Activated CD4-positive, alpha-beta T cell treated with anti-CD3 and anti-CD28 coated beads for 4 hours (primary cell): ENCODE results near the gene RNF149.

Experiments
- DNase-seq, 2 donors: peaks; one replicate each; pipeline ENCODE4 v3.0.0-alpha.2; 2020

The RNF149 gene

DNA sequence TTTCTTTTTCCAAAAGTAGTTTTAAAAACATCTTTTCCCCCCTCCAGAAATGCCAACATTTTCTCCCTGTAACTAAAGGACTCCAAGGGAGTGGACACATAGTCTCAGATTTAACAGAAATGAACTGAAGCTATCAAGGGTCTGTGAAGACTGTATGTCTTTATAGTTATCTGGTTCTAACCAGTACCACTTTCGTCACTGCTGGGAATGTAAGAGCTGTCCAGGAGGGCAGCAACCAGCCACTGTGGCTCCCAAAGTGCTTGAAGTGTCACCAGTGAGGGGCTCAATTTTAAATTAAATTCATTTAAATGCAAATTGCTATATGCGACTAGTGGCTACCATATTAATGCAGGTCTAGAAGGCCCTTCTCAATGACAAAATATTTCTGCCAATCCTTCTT lies 15.0 kb downstream of the RNF149 start:
- no peak for DNase-seq

DNA sequence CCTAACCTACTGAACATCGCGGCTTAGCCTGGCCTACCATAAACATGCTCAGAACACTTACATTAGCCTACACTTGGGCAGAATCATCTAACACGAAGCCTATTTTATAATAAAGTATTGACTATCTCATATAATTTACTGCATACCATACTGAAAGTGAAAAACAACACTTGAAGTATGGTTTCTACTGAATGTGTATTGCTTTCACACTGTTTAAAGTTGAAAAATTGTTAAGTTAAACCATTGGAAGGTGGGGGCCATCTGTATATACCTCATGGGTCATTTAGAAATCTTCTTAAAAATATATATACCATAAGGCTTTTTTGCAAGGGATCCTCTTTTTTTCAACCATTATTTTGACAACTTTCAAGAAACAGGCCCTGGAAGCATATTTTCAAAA lies 16.5 kb downstream of the RNF149 start:
- no peak for DNase-seq

DNA sequence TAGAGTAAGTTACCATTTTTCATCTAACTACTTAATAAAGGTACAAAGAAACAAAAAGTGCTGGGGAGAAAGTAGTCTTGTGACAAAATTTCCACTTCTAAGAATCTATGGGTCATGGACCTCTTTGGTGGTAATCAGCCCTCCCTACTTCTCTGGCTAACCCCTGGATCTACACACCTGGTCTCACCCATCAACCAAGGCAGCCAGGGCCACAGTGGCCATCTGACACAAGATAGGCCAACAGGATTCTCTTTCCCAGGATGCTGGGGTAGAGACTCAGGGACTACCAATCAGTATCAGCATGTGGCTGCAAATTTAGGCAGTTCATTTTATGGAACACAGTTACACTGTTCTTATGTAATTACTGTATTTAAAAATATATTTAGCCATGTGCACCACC lies 17.8 kb downstream of the RNF149 start:
- no peak for DNase-seq

DNA sequence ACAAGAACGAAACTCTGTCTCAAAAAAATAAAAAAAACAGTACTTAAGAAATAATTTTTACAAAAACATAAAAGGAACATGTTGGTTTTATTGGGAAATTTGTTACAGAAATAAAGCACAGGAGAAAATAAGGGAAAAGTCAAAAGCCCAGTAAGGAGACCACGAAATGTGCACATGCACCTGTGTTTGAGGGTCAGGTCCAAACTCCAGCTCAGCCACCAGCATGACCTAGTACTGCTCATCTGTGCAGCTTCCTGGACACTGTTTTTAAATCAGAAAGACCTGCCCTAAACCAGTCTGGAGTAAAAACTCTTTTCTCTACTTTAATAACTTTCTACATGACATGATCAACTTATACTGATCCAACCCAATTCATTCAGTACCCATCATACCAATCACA lies 21.2 kb downstream of the RNF149 start:
- DNase-seq: no peak

DNA sequence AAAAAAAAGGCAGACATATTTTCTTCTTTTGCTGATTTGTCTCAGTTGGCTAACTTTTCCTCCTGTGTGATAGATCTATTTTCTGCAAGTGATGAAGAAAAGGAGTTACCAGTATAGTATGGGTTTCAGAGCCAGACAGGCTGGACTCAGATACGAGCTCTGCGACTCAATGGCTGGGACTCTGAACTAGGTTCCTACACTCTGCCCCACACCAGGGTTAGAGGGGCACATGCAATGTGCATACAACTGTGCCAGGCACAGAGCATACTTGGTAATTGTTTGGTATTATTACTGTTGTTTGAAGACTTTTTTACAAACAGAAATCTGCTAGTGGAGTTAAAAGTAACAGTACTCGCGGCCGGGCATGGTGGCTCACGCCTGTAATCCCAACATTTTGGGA lies 21.8 kb downstream of the RNF149 start:
- DNase-seq: no peak

DNA sequence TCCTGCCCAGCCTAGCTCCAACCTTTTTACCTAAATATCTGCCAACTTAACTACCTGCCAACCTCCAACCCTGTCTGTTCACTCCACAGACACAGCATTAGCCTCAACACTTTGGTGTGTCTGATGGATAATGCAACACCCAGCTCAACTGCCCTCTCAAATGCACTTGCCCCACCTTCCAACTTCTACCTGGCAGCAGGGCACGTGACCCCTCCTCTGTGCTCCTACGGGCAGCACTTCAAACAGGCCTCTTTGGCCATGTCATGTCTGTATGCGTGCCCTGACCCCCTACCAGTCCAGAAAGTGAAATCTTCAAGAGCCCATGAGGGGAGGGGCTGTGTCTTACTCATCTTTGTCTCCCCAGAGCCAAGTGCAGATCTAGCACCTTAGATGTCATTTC lies 25.5 kb downstream of the RNF149 start:
- no peak for DNase-seq

DNA sequence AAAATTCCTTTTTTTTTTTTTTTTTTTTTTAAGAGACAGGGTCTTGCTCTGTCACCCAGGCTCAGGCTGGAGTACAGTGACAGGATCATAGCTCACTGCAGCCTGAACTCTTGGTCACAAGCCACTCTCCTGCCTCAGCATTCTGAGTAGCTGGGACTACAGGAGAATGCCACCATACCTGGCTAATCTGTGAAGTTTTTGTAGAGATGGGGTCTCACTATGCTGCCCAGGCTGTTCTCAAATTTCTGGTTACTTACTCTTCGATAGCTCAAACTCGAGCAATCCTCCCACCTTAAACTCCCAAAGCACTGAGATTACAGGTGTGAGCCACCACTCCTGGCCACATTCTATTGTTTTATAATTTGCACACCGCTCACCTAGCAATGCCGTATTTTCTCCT lies 27.0 kb downstream of the RNF149 start:
- DNase-seq: no peak

DNA sequence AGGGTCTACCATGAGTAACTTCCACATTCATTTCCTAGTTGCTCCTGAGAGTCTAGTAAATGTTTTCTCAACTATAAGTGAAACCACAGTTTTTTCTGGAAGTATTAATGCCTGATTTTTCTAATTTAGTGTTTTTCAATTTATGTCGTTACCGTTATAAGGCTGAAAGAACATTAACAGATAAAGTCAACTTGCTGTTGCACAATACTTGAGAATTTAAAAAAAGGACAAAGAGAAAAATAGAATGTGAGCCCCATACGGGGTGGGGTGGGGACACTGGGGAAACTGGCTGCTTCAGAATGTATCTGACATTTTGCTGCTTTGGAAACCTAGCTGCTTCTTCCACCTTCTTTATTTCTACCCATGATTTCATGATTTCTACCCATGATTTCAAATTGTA lies 29.6 kb downstream of the RNF149 start:
- DNase-seq: no peak

DNA sequence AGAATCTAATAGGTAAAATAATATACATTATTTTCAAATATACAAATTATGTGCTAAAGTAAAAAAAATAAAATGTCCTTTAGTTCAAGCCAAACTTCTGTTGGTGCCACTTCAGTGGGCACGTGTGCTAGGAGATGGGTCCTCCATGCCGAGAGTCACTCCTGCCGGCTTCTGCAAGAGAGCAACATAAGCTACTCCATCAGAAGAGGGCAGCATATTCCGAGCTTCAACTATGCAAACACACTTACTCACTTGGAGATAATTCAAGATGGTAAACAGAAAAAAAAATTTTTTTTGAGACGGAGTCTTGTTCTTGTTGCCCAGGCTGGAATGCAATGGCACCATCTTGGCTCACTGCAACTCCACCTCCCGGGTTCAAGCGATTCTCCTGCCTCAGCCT lies 31.4 kb downstream of the RNF149 start:
- no peak for DNase-seq

DNA sequence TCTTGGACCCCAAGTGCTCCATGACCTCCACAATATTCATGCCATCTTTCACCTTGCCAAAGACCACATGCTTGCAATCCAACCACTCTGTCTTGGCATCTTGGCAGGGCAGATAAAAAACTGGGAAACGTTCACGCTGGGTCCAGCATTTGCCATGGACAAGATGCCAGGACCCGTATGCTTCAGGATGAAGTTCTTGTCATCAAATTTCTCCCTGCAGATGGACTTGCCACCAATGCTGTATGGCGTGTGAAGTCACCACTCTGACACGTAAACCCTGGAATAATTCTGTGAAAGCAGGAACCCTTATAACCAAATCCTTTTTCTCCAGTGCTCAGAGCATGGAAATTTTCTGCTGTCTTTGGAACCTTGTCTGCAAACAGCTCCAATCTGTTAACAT lies 34.4 kb downstream of the RNF149 start:
- DNase-seq: no peak

DNA sequence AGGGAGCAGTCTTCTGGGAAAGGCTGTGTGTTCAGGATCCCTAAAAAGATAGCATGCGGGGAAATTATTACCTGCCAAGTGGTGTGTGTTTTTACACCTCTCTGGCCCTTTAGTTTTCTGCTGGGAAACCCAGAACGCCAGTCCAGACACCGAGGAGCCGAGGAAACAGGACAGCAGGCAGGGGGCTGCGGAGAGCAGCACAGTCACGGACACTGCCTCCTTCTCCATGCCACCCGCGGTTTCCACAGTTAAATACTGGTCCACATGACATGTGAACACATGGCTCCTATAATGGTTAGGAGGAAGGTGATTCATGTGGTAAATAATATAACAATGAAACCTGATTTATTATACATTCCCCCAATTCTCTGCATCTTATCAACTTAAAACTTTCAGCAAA lies 35.4 kb downstream of the RNF149 start:
- no peak for DNase-seq

DNA sequence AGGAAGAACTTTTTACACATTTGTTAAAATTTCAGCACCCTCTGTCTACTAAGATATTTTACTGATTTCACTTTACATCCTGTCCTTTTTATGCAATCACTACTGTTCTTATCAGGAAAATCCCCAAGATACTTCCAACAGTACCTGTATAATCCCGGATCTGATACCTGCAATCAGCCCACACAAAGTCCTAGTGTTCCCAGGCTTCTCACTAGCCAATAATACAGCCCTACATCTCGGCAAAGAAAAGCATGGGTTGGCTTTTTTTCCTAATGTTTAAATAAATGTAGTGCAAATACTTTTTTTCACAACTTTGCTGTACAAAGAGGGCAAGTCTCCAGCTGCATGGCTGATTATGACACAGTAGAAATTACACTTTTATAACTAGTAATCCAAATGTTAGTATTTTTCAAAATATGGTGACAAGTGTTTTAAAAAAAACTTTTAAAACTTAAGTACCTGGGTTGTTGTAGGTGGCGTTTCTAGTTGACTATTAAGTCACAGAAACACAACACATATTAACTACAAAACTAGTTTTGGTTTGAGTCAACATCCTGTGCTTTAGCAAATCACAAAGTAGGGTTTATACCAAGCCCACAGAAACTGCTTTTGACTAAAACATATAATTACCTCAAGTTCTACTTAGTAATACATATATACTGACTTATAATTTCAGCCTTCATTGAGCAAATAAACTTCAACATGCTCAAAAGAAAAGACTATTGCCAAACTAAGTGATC lies 36.3 kb downstream of the RNF149 start:
- DNase-seq: no peak

DNA sequence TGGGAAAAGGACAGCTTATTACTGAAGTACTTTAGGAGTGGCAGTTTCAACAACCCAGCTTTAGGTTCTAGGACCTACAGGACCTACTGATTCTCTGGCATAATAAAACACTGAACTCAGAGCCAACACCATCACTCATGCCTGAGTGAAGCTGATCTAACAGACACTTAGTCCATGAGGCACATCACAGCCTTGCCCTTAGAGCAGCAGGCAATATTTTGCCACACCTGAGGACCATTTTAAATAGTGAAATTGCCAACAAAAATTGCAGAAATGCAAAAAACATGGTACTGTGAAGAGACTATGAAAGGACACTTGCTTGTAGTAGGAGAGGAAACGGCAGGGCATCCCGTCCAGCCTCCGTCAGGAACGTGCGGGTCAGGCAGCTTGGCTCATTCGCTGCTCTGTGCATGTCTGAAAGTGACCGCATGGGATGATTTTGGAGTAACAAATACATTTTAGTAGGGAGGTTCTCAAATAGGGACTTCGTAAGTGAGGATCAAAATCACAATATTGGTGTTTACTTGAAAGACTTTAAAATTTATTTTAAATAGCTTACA lies 37.7 kb downstream of the RNF149 start:
- no peak for DNase-seq

DNA sequence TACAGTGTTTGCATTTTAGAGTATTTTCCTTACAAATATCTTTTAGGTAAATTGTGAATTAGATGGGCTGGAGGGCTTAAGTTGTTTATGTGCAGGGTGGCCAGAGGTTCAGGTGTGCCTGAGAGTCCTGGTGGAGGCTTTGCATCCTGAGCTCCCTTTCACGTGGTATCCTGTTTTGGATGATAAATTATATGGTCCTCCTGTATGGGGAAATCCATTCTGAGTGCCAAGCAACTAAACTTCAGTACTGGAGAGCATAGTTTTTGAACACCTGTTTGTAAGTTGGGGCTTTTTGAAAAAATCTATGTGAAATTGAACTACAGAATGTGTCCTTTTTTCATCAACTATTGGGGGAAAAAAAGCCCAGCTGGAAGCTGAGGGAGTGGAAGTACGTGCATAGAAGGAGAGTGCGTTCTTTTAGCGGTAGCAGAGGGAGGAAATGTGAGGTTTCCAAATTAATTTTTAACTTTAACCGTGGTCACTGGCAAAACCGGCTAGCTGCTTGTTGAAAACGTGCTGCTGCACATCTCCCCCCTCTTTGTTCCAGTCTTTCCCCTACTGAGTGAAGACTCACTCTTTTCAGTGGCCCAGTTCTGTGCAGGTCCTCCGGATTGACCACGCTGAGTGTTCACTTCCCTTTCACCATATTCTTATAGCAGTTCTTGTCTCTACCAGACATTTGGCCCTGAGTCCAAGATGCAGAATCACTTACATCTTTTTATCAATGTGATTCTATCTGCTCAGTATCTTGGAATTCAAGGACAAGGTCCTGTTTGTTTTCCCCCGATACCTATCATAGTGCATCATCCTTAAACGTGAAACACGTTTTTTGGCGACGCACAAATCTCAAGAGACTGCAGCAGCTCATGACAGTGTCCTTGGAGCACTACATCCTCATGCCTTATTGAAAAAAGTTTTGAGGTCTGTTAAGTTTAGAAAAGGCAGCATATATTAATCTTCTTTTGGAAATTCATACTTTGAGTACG lies 40.5 kb downstream of the RNF149 start:
- no peak for DNase-seq

DNA sequence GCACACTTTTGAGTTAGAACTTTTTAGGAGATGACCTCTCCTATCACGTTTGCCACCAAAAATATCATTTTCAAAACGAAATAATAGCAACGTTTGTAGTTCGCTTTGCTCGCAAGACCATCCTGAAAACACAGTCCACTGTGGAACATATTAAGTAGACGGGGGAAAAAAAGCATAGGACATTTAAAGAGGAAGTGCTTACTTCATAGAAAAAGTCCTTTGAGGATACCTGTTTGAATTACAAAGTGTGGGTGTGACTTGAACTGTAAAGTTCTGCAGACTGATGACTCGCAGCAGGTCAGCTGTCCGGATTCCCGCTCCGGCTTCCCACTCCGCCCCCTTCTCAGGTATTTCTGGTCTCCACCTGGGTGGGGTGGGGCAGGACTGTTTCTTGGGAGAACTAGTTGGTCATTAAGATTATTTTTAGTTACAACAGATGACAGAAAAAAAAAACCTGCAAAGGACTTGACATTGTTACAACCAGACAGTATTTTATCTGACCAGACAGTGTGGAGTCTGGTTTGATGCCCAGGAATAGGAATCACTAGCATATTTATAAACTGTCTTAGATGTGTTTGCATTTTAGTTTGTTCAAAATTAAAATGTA lies 42.5 kb downstream of the RNF149 start:
- DNase-seq: no peak

DNA sequence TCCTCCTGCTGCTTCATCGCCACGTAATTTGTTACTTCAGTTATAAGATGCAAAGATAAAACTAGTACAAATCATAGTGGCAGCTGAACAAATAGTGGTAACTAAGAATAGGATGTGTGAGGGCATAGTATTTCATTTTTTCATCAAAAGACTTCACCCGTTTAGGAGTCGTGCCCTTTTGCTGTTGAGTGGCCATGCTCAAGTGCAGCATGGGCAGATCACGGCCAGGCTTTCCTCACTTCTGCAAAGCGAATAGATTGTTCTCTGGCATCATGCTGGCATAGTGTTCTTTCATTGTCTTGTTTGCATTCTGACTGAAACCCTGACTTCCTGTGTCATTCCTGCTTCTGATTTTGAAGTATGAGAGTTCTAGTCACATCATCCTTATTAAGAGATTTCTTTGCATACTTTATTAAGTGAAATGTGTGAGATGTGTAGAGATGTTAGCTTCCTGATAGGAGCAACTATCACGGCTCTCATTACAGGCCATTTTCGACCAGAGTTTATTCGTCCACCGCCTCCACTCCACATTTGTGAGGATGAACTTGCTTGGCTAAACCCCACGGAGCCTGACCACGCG lies 44.1 kb downstream of the RNF149 start:
- DNase-seq: no peak

DNA sequence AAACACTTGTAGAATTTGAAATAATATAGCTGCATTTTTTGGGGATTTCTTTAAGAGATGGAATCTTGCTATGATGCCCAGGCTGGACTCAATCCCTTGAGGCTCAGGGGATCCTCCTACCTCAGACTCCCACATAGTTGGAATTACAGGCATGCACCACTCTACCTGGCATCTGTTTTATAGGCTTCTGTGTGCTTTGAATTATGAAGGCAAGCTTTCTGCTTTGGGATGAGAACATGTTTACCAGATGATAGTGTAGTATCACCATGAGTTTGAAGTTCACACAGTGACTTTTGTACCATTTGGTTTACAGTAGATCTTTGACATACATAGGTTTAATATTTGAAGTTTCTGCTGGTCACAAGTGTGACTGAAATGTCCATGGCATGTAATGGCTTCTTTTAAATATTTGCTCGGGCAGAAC lies 45.1 kb downstream of the RNF149 start:
- DNase-seq: no peak

DNA sequence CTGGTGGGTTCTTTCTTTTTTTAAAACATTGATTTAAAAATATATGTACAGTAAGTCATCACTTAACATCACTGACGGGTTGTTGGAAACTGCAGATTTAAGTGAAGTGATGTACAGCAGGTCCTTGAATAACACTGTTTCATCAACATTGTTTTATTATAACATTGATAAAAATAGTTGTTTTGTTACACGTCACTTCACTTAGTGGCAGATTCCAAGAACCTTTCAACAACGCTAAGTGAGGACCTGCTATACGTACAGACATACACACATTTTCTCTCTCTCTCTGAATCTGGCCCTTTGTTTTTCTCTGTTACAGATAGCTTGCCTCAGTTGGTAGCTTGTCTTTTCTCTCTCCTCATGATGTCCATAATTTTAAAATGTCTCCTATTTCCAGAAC lies 46.4 kb downstream of the RNF149 start:
- no peak for DNase-seq

DNA sequence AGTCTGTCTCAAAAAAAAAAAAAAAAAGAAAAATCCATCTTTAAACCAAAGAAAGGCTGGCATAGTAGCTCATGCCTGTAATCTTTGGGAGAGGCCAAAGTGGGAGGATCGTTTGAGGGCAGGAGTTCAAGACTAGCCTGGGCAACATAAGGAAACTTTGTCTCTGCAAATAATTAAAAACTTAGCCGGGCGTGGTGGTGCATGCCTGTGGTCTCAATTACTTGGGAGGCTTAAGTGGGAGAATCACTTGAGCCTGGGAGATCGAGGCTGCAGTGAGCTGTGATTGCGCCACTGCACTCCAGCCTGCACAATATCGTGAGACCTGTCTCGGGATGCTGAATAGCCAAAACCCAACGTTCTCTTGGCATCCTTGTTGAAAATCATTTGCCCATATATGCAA lies 49.7 kb downstream of the RNF149 start:
- no peak for DNase-seq

DNA sequence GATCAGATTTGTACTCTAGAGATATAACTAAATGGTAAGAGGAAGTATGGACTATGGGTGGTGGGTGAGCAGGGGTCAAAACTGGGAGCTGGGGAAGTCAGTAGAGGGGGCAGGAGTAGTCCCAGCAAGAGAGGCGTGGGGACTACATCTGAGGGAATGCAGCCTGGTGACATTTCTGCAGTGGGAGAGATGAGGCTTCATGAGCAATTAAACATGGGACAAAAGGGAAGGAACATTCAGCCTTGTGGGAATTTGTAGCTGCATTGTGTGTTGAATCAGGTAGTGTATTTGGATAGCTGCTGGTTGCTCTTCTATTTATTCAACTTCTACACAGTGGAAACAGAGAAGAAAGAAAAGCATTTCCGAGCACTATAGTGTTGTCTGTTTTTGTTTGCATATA lies 52.2 kb downstream of the RNF149 start:
- DNase-seq: no peak

DNA sequence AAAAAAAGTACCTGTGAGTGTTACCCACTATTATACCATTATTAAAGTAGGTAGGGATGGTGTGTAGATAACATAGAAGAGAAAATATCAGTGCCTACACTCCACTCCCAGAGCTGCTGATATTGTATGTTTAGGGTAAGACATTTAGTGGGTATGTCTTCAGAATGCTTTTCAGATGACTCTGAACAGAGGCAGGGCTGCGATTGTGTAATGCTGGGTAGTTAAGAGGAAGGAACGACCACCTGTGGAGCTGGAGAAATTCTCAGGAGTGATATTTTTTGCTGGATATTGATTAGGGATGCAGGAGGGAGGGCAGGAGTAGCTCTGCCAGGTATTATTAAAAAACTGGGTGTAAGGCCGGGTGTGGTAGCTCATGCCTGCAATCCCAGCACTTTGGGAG lies 53.0 kb downstream of the RNF149 start:
- DNase-seq: no peak

DNA sequence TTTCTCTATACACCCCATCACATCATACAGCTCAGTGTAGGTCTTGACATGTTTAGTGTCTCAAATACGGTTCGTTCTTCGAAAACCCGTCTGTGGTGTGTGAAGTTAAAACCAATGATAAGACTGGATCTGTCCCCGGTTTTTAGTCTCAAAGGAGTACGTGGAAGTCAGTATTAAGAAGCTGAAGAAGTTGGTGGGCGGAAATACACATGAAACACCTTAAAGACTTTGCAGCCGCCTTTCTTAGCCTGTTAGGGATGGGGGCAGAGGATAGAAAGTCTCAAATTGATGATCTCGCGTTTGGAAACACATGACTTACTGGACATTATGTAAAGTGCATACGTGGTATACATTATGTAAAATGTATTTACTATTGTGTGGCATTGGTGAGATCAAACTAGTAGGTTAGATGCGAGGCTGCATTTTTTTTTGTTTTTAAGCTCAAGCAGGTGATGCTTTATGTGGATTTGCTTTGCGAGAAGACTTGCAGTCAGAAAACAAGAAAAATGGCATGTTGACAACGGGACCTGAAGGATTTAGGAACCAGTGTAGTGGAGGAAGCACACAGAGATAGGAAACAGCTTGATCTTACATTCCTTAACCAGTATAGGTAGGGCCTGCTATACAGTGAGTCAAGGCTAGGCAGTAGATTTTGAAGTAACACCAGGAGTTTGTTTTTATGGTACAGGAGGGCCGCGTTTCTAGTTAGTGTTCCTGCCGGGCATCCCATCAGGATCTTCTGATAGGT lies 54.6 kb downstream of the RNF149 start:
- peak in 1 of 2 donors; percentile 9 for DNase-seq
